HG03135 (cell line): ENCODE results near the gene GPR26.
"Not testable (repeated sequence)": the region's sequence is repeated elsewhere in the genome, so short reads cannot be mapped to it uniquely, and the experiment has no call there.

Experiments used
- ATAC-seq: cut with Tn5 transposase; IDR thresholded peaks from one replicate; pipeline ENCODE4 v1.9.1; 2021; ENCODE audit warnings: mild to moderate bottlenecking, moderate library complexity; ENCODE audit not compliant: unreplicated experiment

GPR26 gene

DNA sequence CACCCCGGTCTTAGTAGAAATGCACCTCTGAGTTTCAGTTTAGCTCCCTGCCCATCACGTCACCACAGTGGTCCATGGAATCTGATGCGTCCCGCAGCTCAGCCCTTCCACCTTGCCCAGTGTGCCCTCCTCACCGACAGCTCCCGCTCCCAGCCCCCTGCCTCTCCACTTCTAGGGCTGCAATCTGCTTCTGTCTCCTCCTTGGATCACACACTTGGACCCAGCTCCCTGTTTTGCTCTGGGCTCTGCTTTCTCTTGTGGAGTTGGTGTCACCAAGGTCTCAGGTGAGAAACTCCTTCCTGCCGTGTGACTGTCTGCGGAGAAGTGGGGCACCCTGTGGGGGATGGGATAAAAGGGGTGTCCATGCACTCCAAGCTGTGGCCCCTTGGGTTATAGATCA, 37.9 kb downstream of the GPR26 start:
- no peak for ATAC-seq

DNA sequence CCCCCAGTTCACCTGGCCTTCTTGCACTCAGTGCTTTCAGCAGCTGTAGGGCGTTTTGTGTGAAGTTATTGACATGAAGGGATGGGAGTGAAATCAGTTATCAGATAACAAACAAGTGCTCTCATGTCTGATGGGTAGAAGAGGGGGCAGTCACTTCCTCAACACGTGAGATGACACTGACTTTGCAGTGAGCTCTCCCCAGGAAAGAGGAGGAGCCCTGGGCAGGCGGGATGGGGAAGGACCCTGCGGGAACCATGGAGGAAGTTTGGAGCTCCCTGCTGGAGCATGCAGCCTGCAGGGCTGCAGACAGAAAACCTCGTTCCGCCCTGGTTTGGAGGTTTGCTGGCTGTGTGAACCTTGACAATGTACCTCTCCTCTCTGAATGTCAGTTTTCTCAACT, 38.7 kb downstream of the GPR26 start:
- no peak for ATAC-seq

DNA sequence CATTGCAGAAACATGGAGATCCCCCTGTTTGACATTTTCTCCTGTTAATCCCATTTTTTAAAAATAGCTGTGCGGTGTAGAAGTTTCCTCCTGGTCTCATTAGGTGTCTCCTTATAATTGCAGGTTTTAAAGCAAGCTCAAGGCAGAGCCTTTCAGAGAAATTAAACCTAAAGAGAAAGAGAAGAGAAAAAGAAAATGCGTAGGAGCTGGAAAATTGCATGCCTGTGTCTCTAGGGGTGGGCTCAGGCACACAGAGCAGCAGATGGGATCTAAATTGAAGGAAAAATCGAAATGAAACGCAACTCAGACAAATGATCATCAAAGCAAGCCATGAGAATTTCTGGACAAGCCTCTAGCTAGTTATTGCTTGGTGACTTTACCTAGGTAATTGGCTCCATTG, 40.1 kb downstream of the GPR26 start:
- no peak for ATAC-seq

DNA sequence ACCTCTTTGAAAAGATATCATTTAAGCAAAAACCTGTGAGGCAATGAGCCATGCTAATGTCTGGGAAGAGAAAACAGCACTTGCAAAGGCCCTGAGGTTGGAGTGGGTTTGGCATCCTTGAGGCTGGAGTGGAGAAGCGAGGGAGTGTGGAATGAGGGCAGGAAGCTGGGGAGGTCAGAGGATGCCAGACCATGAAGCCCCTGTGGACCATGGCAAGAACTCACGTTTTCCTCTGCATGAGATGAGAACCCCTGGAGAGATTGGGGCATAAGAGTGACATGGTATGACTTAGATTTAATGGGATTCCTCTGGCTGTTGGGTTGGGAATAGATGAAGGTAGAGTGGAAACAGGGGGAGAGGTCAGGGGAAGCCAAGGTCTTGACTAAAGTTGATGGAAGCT, 49.4 kb downstream of the GPR26 start:
- no peak for ATAC-seq

DNA sequence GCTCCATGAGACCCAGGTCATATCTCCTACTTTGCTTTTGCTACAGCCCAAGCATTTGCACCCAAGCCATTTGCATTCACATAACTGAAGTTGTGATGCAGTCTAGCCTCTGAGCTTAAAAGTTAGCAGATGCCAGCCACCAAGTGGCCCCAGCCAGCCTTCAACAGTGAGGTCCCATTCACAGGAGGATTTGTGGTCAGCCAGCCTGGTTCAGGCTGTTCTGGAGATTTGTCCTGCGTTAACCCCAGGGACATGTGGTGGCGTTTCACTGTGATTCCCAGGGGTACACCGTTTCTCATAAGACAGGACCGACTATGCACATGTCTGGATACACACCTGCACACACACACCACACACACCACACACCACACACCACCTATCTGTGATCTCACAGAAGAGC, 51.2 kb downstream of the GPR26 start:
- no peak for ATAC-seq

DNA sequence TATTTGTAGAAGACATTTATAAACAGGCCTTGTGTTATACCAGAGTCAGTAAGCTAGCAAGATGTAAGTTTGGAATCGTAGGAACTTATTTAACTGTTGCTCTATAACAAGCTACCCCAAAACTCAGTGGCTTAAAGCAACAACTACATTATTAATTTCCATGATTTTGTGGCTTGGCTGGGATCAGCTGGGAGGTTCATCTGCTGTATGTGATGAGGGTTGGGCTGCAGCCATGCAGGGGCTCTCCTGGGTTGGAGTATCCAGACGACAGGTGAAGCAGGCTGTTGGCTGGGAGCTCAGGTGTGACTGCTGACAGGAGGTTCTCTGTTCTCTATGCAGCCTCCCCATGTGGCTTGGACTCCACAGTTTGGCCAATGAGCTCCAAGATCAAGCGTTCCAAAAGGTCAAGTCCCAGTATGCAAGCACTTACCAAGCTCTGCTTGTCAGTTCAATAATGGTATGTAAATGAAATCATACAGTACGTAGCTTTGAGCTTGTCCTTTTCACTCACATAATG, 52.4 kb downstream of the GPR26 start:
- no peak for ATAC-seq

DNA sequence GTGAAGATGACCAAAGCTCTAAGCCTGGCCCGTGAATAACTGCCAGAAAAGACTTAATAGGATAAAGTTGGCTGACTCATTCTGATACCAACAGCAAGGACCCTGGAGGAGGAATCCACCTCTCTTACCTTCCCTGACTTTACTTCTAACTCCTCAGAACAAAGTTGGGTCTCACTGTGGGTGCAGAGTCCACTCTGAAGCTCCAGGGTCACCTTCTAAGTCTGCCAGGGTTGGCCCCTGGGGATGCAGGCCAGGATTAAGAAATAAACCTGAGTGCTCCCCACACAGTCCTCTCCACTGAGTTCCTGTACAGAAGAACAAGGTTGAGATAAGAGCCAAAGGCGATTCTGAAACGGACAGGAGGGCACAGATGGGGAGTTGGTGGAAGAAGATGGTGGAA, 54.4 kb downstream of the GPR26 start:
- ATAC-seq, result no peak

DNA sequence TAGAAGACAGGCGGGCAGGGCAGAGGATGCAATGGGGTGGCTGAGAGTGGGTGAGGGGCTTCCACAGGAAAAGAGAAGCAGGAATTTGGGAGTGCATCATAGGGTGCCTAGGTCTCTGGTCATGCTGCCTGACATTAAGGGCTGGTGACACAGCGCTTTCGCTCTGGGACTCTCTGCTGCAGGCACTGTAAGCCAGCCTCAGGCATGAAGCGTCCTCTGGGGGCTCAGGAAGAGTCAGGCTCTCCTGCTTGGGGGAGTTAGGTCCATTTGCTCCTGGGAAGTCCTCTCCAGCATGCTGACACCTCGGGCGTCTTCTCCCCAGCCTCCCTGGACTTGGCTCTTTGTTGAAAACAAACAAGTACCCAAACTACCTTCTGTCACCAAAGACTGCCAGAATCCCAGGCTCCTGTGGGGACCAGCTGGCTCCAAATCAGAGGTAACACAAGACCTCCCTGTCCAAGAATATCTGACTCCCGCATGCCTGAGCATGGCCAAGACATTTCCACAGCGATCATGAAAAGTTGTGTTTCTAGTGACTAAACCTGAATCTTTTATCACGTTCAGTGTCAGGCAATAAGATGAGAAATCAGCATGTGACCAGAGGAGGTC, 55.4 kb downstream of the GPR26 start:
- ATAC-seq, result no peak

DNA sequence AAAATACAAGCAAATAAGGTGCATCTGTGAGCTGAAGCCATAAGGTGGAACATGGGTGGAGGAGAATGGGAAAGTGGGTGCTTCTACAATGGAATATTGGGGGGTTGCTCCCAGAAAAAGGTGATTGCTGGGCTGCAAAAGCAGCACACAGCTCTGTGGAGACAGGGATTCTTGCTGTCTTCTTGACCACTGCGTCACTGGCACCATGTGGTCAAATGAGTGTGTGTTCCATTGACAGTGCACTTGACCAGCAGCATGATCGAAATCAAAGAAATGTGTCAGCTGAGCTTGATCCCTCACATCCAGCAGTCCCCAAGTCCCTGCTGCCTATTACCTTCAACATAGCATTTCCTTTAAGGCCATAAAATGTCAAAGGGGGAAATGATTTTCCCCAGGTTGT, 56.2 kb downstream of the GPR26 start:
- no peak for ATAC-seq

DNA sequence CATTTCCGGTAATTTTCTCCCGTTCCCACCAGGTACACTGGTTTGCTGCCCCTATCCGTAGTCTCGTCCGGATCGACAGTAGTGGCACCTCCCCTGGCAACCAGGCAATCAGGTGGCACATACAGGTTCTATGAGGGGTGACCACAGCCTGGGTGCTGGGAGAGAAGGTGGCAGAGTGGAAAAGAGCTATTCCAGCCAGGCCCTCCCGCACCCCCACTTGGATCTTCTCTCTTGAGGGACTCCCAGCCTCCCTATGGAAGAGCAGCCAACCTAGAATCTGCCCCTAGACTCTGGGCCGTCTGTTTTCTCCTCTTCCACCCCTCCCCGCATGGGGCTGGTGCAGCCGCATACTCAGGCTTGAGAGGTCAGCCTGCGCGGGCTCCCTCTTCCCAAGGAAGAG, 58.6 kb downstream of the GPR26 start:
- ATAC-seq, result no peak

DNA sequence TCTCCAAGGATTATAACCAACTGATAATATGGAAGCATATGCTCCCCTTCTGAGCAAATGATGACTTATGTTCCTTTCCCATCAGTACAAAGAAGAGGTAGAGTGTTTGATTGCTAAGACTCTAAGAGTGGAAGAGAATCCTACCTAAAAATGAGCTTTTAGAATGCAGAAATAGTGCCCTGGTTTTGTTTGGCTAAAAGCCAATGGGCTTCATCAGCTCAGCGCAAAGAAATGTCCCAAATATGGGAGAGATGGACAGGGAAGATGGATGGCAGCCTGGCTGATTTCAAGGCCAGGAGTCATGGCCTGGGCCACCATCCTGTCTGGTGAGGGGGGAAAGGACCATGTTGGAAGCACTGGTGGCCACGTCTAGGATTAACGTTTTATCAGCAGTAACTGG, 60.2 kb downstream of the GPR26 start:
- ATAC-seq, result no peak

DNA sequence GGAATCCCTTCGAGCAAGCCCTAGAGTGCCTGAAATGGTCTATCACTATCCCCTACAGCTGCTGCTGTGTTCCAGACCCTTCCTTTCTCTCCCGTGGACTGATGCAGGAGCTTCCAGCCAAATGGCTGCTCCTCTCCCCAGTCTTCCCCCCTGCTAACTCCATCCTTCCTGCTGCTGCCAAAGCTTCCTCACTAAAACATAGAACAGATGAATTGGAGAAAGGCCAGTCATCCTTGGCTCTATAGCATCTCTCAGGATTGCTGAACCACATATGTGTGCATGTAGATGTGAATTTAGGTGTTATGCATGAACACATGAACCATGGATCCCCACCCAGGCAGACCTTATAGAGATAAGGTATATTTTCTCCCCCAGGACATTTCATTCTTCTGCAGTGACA, 60.7 kb downstream of the GPR26 start:
- ATAC-seq, result no peak

DNA sequence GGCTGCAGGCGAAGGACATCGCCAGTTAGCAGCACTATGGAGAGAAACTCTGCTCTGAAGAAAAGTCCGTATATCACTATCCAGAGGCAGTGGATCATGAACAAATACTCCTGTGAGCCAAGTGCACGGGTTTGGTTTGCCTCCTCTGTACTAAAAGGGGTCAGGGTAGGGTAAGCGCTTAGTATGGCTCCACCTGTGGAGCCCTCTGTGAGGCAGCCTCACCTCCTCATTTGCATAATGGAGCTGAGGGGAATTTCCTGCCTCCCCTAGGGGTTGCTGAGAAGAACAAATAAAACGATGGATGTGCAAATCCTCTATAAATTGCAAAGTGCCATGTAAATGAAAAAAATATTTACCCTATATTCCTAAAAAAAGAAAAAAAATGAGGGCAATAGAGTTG, 63.4 kb downstream of the GPR26 start:
- no peak for ATAC-seq

DNA sequence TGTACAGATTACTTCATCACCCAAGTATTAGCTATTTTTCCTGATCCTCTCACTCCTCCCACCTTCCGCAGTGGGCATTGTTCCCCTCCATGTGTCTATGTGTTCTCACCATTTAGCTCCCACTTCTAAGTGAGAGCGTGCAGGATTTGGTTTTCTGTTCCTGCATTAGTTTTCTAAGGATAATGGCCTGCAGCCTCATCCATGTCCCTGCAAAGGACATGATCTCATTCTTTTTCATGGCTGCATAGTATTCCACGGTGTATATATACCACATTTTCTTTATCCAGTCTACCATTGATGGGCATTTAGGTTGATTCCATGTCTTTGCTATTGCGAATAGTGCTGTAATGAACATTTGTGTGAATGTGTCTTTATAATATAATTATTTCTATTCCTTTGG, 70.8 kb downstream of the GPR26 start:
- ATAC-seq, result not testable (repeated sequence)

DNA sequence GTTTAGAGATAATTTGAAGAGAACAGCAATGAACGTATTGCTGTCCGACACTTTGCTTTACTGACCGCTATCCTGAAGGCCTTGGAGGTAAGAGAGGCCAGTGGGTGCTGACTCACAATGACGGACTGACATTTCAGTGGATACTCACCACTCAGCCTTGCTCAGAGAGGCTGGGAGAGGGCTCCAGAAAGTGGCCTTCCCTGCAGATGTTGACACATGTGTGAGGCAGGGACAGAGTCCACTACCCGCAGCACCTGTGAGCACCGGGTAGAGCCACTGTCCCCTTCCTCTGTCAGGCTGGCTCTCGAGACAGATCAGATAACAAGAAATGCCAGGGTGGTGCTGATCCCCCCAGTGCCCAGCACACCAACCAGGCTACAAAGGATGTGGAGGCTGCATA, 75.0 kb downstream of the GPR26 start:
- no peak for ATAC-seq

DNA sequence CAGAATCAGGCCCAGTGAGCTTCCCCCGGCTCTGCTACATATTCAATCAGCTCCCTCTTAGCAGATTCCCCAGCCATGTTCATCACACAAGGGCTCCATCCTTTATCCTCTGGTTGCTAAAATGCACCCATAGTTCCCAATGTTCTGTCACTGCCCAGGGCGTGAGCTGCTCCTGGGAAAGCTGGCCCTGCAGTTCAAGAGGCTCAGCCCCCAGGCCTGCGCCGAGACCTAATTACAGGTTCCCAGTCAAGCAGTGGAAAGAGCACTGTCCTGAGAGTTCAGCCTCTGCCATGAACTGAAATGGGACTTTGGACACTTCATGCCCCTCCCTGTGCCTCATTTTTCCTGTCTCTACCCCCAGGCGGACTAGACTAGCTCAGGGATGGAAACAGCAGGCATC, 75.6 kb downstream of the GPR26 start:
- no peak for ATAC-seq

DNA sequence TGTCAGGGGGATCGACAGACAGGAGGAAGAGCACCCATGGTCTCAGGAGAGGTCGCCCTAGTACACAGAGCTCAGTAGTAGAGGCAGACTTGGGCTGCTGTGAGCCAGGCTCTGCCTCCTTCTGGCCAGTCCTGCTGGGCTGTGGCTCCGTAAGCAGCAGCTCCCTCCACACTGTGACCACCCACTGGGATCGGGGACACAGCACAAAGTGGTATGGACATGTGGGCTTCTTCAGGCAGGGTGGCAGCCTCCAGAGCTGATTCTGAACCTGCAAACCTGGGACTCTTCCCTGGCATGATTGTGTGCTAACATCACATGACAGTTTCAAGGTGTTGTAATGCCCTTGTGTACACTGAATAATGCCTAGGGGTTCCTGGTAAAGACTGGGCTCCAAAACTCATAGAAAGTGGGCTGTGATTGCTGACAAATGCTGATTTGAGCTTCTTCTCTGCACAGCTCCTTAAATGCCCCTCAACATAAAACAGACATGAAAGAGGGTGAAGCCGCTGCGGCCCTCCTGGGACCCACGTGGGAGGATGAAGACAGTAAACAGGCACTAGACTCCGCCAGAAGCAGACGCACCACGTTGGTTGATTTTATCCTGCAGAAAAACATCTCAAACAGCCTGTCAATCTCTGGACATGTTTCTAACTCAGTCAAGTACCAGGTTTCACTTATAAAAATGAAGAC, 76.7 kb downstream of the GPR26 start:
- no peak for ATAC-seq

DNA sequence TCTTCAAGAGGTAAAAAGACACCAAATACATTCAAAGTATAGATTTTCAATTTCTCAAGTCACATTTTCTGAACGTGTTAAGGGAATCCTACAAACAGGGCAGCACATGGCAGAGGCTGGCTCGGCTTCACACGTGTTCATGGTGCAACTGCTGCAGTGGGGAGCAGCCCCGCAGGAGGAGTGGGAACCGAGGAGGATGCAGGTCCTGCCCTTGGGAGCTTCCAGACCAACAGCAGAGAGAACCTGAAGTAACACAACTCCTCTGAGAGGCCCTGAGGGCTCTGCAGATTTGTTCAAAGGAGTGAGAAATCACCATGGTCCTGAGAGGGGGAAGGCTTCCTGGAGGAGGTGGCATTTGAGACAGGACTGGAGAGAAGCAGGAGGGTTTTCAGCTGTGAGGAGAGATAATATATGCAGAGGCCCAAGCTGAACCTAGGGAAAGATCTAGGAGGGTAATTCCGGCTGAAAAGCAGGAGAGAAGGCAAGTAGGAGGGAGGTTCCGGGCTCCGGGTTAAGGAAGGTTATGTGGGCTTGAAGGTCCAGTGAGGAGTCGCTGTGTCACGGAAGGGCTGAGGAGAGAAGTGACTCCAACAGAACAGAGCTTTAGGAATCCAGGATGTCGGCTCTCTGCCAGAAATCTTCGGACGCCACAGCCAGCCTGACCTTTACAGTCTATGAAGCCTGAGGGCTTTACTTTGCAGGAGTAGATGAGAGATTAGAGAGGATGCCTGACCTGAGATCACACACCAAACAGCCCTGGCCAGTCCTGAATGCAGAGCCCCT, 77.5 kb downstream of the GPR26 start:
- no peak for ATAC-seq

DNA sequence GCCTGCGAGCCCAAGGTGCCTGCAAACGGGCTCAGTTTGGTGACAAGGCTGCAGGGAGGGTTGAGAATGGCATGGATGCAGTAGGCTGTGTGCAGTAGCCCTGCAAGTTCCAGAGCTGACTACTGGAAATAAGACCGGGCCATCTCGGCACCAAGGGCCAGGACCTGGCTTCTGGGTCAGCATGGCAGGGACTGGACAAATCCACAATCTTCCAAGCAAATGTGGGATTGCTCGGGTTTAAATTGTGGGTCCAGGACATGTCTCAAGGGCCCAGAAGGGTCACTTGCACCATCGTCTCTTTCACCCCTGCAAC, 78.0 kb downstream of the GPR26 start:
- no peak for ATAC-seq
